Neuron (in vitro differentiated cells): ENCODE data around the gene CCDC127.
"Not testable (repeated sequence)": the region's sequence is repeated elsewhere in the genome, so short reads cannot be mapped to it uniquely, and the experiment has no call there.

Experiments
- H2AFZ ChIP-seq: one replicate; pipeline ENCODE4 v1.6.1; 2013; ENCODE audit warnings: low read depth, mild to moderate bottlenecking, inconsistent platforms, low read length, moderate library complexity
- H3K27me3 ChIP-seq: one replicate; pipeline ENCODE4 v1.6.1; 2013; ENCODE audit warnings: low read length; ENCODE audit not compliant: insufficient read depth
- H3K36me3 ChIP-seq: one replicate; pipeline ENCODE4 v1.6.1; 2013; ENCODE audit warnings: low read length; ENCODE audit not compliant: insufficient read depth
- H3K4me1 ChIP-seq: one replicate; pipeline ENCODE4 v1.6.1; 2013; ENCODE audit warnings: low read length; ENCODE audit not compliant: insufficient read depth
- H3K4me3 ChIP-seq: 2 replicates; pipeline ENCODE4 v1.5.1; 2013; ENCODE audit warnings: mild to moderate bottlenecking, low read length, moderate library complexity
- H3K9me3 ChIP-seq: one replicate; pipeline ENCODE4 v1.6.1; 2013; ENCODE audit warnings: low read length

Gene CCDC127

DNA sequence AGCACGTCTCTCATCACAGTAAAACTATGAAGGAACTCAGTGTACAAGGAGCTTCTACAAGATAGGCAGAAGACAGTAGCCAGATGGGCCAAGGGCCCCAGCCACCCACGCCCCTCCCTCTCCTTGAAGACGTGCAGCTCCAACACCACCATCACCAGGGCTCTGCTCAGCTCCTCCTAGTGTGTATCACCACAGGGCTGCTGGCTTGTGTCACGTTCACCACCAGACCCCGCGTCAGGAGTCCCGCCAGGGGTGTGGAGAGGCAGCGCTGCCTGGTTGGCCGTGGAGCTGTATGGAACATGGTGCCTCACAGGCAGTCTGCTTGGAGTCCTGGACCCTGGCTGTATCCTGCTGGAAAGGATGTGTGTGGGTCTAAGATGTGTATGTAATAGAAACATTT is 32.4 kb upstream of the CCDC127 start:
- not testable (repeated sequence) for H3K4me1 ChIP-seq, H3K27me3 ChIP-seq, H3K9me3 ChIP-seq, H2AFZ ChIP-seq, H3K4me3 ChIP-seq
- peaks cover 59% of the 10 kb centered on the region for H3K36me3 ChIP-seq

DNA sequence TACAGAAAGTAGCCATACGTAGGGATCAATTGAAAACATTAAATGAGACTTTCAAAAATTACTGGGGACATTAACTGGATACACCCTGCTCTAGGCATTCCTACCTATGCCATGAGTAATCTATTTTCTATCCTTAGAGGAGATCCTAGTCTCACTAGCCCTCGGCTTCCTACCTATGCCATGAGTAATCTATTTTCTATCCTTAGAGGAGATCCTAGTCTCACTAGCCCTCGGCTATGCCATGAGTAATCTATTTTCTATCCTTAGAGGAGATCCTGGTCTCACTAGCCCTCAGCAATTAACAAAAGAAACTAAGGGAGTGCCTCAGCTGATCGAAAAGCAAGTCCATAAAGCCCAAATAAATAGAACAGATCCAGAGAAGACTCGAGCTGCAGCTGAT is 27.8 kb upstream of the CCDC127 start:
- H3K4me1 ChIP-seq, H3K27me3 ChIP-seq: not testable (repeated sequence)

DNA sequence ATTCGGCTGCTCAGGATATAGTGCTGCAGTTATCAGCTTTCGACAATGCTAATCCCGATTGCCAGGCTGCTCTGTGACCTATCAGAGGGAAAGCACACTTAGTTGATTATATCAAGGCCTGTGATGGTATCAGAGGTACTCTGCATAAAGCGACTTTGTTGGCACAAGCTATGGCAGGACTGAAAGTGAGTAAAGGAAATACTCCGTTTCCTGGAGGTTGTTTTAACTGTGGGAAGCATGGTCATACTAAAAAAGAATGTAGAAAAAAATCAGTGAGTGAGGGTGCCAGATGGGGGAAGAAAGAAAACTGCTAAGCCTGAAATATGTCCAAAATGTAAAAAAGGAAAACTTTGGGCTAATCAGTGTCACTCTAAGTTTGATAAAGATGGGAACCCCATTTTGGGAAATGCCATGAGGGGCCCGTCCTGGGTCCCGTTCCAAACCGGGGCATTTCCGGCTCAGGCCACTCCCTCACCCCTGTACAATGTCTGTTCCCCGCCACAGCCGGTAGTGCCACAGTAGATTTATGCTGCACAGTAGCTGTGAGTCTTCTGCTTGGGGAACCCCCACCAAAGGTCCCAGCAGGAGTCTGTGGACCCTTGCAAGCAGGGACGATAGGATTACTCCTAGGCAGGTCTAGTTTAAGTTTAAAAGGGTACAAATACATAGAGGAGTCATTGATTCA is 25.9 kb upstream of the CCDC127 start:
- not testable (repeated sequence) for H3K4me3 ChIP-seq, H2AFZ ChIP-seq, H3K4me1 ChIP-seq, H3K27me3 ChIP-seq, H3K9me3 ChIP-seq
- peaks cover 56% of the 10 kb centered on the region for H3K36me3 ChIP-seq

More for the DNA sequence above, 27.8 kb upstream of the CCDC127 start:
- not testable (repeated sequence) for H3K9me3 ChIP-seq, H3K4me3 ChIP-seq, H2AFZ ChIP-seq
- peaks cover 52% of the 10 kb centered on the region for H3K36me3 ChIP-seq

DNA sequence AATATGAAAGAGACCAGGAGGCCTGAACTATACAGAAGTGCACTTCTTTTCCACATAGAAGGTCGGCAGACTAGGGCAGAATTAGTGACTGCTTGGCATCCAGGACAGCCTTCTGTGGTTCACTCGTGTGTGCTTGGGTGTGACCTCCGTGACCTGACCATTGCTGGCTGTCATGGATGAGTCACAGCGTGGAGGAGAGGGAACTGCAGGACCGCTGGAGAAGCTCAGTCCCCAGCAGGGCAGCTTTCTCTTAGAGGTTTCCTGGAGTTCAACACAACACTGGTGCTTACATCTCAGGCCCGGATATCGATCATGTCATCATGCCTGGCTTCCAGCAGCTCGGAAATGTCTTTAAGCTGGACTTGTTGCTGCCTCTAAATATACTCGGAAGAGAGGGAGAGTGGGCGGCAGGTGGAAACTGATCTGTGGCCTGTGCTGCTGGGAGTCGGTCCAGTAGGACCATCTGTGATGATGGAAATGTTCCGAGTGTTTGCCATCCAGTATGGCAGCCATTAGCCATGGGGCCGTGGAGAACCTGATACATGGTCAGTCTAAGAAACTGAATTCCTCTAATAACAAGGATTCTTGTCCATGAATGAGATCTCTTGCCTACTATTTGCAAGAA is 23.2 kb upstream of the CCDC127 start:
- not testable (repeated sequence) for H3K4me1 ChIP-seq, H3K9me3 ChIP-seq, H3K4me3 ChIP-seq, H2AFZ ChIP-seq, H3K27me3 ChIP-seq
- H3K36me3 ChIP-seq, result peaks cover 54% of the 10 kb centered on the region

DNA sequence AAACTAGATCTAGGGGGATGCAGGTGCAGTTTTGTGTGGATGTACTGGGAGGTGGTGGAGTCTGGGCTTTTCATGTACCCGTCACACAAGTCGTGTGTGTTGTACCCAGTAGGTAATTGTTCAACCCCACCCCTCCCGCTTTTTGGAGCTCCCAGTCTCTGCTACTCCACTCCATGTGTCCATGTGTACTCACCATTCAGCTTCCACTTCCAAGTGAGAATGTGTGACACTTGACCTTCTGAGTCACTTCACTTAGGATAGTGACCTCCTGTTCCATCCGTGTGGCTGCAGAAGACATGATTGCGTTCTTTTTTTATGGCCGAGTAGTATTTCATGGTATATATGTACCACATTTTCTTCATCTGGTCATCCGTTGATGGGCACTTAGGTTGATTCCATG is 22.6 kb upstream of the CCDC127 start:
- not testable (repeated sequence) for H2AFZ ChIP-seq, H3K27me3 ChIP-seq, H3K4me1 ChIP-seq, H3K4me3 ChIP-seq, H3K9me3 ChIP-seq
- peaks cover 57% of the 10 kb centered on the region for H3K36me3 ChIP-seq

DNA sequence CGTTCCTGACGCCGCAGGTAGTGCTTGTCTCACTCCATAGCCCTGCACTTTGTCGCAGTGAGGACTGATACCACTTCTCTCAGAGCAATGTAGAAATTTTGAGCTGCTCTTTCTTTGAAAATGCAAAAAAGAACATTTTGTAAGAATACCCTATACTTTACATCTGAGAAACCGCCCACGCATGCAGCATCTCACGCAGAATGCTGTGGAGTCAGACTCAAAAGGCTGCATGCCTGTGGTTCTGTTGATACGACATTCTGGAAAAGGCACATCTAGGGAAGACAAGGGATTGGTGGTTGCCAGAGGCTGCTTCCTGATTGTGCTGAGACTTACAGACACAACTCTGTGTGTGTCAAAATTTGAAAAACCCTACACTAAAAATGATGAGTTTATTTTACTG is 20.0 kb upstream of the CCDC127 start:
- not testable (repeated sequence) for H3K4me3 ChIP-seq, H2AFZ ChIP-seq, H3K27me3 ChIP-seq, H3K4me1 ChIP-seq, H3K9me3 ChIP-seq
- H3K36me3 ChIP-seq, result peaks cover 69% of the 10 kb centered on the region

DNA sequence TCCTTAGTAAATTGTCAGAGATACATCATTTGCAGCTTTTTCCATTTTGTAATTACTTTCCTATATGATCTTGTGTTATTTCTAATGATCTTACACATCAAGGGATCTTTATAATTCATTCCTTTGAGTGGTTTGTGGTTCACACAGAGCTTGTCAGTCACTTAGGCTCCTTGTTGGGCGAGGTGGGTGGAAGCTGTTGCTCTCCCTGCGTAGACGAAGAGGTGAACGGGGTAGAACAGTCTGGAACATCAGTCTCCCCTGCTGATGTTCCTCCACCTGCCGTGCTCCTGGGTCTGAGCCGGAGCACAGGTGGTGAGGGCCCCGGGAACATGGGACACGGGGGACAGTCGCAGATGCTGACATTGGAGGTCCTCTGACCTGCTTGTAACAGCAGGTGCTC is 17.6 kb upstream of the CCDC127 start:
- not testable (repeated sequence) for H3K27me3 ChIP-seq, H3K4me3 ChIP-seq, H3K4me1 ChIP-seq, H3K9me3 ChIP-seq, H2AFZ ChIP-seq
- peaks cover 75% of the 10 kb centered on the region for H3K36me3 ChIP-seq

DNA sequence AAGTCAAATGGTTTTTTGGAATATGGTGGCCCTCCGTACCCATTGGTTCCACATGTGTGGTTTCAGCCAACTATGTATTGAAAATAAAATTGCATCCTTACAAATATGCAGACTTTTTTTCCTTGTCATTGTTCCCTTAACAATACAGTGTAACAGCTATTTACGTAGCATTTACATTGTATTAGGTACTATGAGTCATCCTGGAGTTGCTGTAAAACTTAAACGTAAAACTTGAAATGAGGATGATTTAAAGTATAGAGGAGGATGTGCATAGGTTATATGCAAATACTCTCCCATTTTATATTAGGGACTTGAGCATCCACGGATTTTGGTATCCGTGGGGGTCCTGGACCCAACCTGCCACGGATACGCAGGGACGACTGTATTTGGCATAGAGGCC is 16.5 kb upstream of the CCDC127 start:
- no peak overlapping the region for H3K4me3 ChIP-seq
- H2AFZ ChIP-seq, result no peak overlapping the region
- H3K27me3 ChIP-seq, result no peaks in the 10 kb centered on the region
- H3K36me3 ChIP-seq, result peaks cover 72% of the 10 kb centered on the region
- H3K9me3 ChIP-seq, result no peaks in the 10 kb centered on the region
- H3K4me1 ChIP-seq, result no peaks in the 10 kb centered on the region

DNA sequence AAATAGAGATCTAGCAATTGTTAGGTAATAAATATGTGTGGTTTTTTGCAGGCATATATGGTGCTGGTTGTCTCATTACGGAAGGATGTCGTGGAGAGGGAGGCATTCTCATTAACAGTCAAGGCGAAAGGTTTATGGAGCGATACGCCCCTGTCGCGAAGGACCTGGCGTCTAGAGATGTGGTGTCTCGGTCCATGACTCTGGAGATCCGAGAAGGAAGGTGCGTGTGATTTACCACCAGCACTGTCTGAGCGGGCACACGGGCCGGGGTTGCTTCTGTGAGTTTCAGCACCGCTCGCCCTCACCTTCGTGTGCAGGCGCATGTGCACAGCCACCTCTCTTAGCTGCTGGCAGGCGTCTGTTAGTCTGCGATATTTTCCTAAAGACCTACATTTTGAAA is 15.5 kb upstream of the CCDC127 start:
- not testable (repeated sequence) for H3K27me3 ChIP-seq, H3K4me1 ChIP-seq, H2AFZ ChIP-seq, H3K9me3 ChIP-seq, H3K4me3 ChIP-seq
- H3K36me3 ChIP-seq, result peaks cover 75% of the 10 kb centered on the region

DNA sequence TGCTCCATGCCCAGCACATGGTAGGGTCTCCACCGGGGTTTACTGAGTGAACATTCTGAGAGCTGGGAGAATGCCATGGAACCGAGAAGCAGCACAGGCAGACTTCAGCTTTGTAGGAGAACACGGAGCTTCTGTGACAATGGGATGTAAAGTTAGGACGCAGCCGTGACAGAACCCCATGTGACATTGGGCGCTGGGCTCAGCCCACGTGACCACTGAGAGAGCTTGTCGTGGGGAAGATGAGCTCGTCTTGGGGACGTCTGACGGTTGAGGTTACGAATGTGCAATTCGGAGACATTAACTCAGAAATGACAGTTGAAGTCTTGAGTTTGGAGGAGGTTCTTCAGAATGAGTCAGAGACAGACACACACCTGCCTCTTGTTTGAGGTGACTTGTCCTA is 13.7 kb upstream of the CCDC127 start:
- Histone ChIP-seq H3K4me3 (no peak overlapping the region), H3K36me3 (peaks cover 77% of the 10 kb centered on the region), H2AFZ (no peak overlapping the region), H3K9me3 (no peaks in the 10 kb centered on the region), H3K27me3 (no peaks in the 10 kb centered on the region), H3K4me1 (no peaks in the 10 kb centered on the region)

DNA sequence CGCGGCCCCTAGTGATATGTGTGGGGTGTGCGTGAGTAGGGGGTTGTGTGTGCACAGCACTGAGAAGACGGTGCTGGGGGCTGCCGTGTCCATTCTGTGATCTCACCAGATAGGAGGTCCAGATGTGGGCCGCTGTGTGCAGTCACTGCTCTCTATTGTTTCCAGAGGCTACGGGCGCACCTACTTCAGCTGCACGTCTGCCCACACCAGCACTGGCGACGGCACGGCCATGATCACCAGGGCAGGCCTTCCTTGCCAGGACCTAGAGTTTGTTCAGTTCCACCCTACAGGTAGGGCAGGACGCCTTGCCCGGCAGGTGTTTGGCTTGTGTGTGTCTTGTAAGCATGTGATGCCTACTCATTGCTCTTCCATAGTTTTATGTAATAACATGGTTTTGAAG is 12.8 kb upstream of the CCDC127 start:
- no peak overlapping the region for H2AFZ ChIP-seq
- H3K27me3 ChIP-seq, result no peaks in the 10 kb centered on the region
- H3K9me3 ChIP-seq, result no peaks in the 10 kb centered on the region
- H3K36me3 ChIP-seq, result peaks cover 80% of the 10 kb centered on the region
- no peak overlapping the region for H3K4me3 ChIP-seq
- no peaks in the 10 kb centered on the region for H3K4me1 ChIP-seq

DNA sequence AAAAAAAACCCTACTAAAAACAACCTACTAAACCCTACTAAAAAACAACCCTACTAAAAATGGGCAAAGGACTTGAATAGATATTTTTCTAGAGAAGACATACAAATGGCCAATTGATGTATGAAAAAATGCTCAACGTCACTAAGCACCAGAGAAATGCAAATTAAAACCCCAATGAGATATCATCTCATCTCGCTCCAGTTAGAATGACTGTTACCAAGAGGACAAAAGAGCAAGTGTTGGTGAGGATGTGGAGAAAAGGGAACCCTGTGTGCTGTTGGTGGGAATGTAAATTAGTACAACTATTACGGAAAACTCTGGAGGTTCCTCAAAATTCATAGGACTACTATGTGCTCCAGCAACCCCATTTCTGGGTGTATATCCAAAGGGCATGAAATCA is 10.9 kb upstream of the CCDC127 start:
- Histone ChIP-seq H3K27me3 (no peaks in the 10 kb centered on the region), H3K4me3 (no peak overlapping the region), H3K9me3 (no peaks in the 10 kb centered on the region), H3K36me3 (peaks cover 84% of the 10 kb centered on the region), H3K4me1 (no peaks in the 10 kb centered on the region), H2AFZ (no peak overlapping the region)

DNA sequence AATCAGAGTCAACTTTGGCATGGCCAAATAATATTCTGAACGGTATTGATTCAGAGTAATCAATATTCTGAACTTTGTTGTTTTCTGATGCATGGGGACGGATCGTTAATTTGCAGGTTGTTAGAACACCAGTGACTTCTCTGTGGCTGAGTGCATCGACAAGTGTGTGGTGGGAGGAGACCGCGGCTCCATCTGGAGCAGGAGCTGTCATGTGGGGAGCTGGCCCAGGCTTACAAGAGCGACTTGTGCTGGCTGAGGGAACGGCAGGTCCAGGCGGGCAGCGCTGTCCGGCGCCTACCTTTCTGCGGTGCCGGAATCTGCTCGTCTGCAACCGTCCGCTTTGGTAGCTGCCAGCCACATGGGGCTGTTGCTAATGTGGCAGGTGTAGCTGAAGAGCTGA is 9.4 kb upstream of the CCDC127 start:
- peaks cover 77% of the 10 kb centered on the region for H3K36me3 ChIP-seq
- H3K27me3 ChIP-seq, H3K4me3 ChIP-seq, H3K4me1 ChIP-seq, H3K9me3 ChIP-seq, H2AFZ ChIP-seq: not testable (repeated sequence)

DNA sequence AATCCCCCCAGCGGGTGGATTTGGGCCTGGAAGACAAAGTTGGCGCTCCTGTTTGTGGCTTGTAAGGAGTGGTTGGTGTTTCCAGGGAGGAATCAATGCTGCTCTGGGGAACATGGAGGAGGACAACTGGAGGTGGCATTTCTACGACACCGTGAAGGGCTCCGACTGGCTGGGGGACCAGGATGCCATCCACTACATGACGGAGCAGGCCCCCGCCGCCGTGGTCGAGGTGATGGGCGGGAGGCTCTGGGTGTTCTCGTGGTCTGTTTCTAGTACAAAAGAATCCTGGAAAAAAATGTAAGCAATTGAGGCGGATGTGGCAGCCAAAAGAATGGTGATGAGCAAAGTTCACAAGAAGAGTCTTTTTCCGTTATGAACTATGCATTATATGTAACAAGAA is 7.4 kb upstream of the CCDC127 start:
- Histone ChIP-seq H3K4me3 (no peak overlapping the region), H3K36me3 (peaks cover 61% of the 10 kb centered on the region), H2AFZ (no peak overlapping the region), H3K9me3 (no peaks in the 10 kb centered on the region), H3K4me1 (peaks cover 8% of the 10 kb centered on the region), H3K27me3 (no peaks in the 10 kb centered on the region)
